ENCODE data around the gene SLC39A3. TPM values are rescaled to one million over a fixed set of nuclear protein-coding genes. Genes with fewer than 3 reads are reported as not detected.

Gene SLC39A3
- total and polyA plus RNA-seq, 2 experiments from 2014 or later = 33.5 to 47.4 TPM

DNA sequence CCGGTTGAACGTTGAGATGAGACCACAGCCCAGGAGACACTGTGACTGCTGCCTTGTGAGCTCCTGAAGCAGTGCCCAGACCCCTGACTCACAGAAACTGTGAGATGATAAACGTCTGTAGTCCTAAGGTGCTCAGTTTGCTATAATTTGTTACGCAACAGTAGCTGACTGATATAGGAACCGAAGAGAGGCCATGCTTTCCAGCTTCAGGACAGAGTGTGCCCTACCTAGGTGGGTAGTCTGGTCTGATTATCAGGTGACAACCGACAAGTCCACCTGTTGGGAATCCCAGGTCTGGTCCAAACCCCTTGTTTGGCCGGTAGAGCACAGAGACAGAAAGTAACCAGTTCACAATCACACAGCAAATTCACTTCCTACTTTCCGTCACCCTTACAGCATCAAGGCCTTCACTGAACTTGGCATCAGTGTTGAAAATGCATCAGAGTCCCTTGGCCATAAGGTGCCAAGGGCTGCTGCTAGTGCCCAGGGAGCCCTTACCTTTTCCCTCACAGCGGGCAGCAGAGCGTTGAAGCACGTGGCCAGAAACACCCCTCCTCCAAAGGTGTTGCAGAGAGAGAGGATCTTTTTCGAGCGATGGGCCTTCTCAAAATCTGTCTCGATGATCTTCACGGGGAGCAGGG, 3.1 kb downstream of the SLC39A3 start:
- peaks cover 8% of the 10 kb centered on the region for H3K27me3 Mint-ChIP-seq (ENCODE audit: insufficient read depth, low read depth, poor library complexity)
- no peaks in the 10 kb centered on the region; the same call in none of the 2 replicates for H4K20me1 ChIP-seq (replicated peaks; ENCODE audit: insufficient read depth)
- TF ChIP-seq ZNF114 (CRISPR knock-in tag; IDR thresholded peaks at IDR 0.05) (no peak), POLR2AphosphoS5 (IDR thresholded peaks at IDR 0.05; ENCODE audit: low read depth) (no peak), ETS1 (IDR thresholded peaks at IDR 0.05) (no peak), NANOG (IDR thresholded peaks at IDR 0.05; ENCODE audit: borderline replicate concordance) (no peak), EZH2phosphoT487 (IDR thresholded peaks at IDR 0.05; ENCODE audit: unreplicated experiment) (no peak), STAT1 (IDR thresholded peaks at IDR 0.05; ENCODE audit: unreplicated experiment) (no peak), ZNF462 (CRISPR knock-in tag; IDR thresholded peaks at IDR 0.05) (no peak), CREB1 (CRISPR knock-in tag; IDR thresholded peaks at IDR 0.05; ENCODE audit: low read depth) (no peak), EZH2 (IDR thresholded peaks at IDR 0.05; ENCODE audit: low read depth, unreplicated experiment) (no peak), JUNB (IDR thresholded peaks at IDR 0.05; ENCODE audit: unreplicated experiment) (no peak), ZNF331 (CRISPR knock-in tag; IDR thresholded peaks at IDR 0.05; ENCODE audit: low read depth) (no peak), REST (IDR thresholded peaks at IDR 0.05; ENCODE audit: unreplicated experiment) (no peak)
- TF ChIP-seq, protein P1, sequence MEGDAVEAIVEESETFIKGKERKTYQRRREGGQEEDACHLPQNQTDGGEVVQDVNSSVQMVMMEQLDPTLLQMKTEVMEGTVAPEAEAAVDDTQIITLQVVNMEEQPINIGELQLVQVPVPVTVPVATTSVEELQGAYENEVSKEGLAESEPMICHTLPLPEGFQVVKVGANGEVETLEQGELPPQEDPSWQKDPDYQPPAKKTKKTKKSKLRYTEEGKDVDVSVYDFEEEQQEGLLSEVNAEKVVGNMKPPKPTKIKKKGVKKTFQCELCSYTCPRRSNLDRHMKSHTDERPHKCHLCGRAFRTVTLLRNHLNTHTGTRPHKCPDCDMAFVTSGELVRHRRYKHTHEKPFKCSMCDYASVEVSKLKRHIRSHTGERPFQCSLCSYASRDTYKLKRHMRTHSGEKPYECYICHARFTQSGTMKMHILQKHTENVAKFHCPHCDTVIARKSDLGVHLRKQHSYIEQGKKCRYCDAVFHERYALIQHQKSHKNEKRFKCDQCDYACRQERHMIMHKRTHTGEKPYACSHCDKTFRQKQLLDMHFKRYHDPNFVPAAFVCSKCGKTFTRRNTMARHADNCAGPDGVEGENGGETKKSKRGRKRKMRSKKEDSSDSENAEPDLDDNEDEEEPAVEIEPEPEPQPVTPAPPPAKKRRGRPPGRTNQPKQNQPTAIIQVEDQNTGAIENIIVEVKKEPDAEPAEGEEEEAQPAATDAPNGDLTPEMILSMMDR (conservative IDR thresholded peaks at IDR 0.05; ENCODE audit: low read depth in 2 of 2) = no peak
- H3K36me3 Mint-ChIP-seq (ENCODE audit: low read depth) = peaks cover 44% of the 10 kb centered on the region
- H3K4me1 Mint-ChIP-seq = peaks cover 4% of the 10 kb centered on the region; the same call in 2 of the 3 replicates
- H2AFZ ChIP-seq = no peak overlapping the region
- no peaks in the 10 kb centered on the region for H3K27me3 ChIP-seq (ENCODE audit: insufficient read depth)
- H3K4me2 ChIP-seq = no peak overlapping the region
- no peaks in the 10 kb centered on the region for H3K9me3 Mint-ChIP-seq
- H3K79me2 ChIP-seq (replicated peaks; ENCODE audit: insufficient read depth) = peaks cover 5% of the 10 kb centered on the region; the same call in 1 of the 2 replicates
- H3F3A ChIP-seq (replicated peaks; ENCODE audit: low read depth) = no peaks in the 10 kb centered on the region
- H3K27ac Mint-ChIP-seq = no peak overlapping the region
- H3K27ac ChIP-seq (ENCODE audit: low read depth) = no peak overlapping the region
- DNase-seq (ENCODE audit: low spot score) (no peak), ATAC-seq (no peak)
- no peak overlapping the region for H3K4me3 ChIP-seq
- no peaks in the 10 kb centered on the region; the same call in 1 of the 2 replicates for H3K36me3 ChIP-seq (ENCODE audit: insufficient read depth)
- H3K4me3 Mint-ChIP-seq = no peak overlapping the region
- H3K9me2 ChIP-seq (ENCODE audit: insufficient read depth) = no peaks in the 10 kb centered on the region
- peaks cover 4% of the 10 kb centered on the region; the same call in 1 of the 2 replicates for H3K4me1 ChIP-seq (ENCODE audit: insufficient read depth)

Data from GM23338 (cell line).